Measurements from ENCODE around the gene PHLDB1.

PHLDB1 gene

GRCh38 chr11:118618115-118618990 lies 10.9 kb downstream of the PHLDB1 start:
- no peak for DNase-seq (ENCODE audit: low spot score)
- TF ChIP-seq, protein P1, sequence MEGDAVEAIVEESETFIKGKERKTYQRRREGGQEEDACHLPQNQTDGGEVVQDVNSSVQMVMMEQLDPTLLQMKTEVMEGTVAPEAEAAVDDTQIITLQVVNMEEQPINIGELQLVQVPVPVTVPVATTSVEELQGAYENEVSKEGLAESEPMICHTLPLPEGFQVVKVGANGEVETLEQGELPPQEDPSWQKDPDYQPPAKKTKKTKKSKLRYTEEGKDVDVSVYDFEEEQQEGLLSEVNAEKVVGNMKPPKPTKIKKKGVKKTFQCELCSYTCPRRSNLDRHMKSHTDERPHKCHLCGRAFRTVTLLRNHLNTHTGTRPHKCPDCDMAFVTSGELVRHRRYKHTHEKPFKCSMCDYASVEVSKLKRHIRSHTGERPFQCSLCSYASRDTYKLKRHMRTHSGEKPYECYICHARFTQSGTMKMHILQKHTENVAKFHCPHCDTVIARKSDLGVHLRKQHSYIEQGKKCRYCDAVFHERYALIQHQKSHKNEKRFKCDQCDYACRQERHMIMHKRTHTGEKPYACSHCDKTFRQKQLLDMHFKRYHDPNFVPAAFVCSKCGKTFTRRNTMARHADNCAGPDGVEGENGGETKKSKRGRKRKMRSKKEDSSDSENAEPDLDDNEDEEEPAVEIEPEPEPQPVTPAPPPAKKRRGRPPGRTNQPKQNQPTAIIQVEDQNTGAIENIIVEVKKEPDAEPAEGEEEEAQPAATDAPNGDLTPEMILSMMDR (IDR thresholded peaks at IDR 0.05; ENCODE audit: borderline replicate concordance, control extremely low read depth, extremely low read depth, insufficient read depth, missing control alignments) = no peak
- in situ Hi-C loops (cut with MboI; ENCODE audit: low sequenced_read_pairs, unreplicated experiment) = no loop called here

DNA sequence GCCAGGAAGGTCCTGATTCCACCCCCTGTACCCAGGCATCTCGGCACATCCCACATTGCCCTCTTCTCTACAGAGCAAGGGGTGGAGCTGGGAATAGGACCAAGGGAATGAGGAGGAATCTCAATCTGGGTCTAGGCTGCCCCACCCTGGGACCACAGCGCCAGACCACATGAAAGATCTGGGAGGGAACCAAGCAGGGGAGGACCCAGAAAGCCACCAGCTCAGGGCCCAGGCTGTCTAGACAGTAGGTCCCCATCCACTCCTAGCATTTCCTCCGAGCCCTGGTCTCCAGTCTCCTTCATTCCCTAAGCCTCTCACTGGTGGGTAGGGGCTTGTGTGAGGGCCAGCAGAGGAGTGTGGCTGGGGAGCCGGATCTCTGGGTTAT lies 11.6 kb downstream of the PHLDB1 start:
- DNase-seq (ENCODE audit: low spot score) = no peak
- in situ Hi-C loops (cut with MboI; ENCODE audit: low sequenced_read_pairs, unreplicated experiment) = no loop called here
- TF ChIP-seq, protein P1 (IDR thresholded peaks at IDR 0.05; ENCODE audit: borderline replicate concordance, control extremely low read depth, extremely low read depth, insufficient read depth, missing control alignments) = no peak

DNA sequence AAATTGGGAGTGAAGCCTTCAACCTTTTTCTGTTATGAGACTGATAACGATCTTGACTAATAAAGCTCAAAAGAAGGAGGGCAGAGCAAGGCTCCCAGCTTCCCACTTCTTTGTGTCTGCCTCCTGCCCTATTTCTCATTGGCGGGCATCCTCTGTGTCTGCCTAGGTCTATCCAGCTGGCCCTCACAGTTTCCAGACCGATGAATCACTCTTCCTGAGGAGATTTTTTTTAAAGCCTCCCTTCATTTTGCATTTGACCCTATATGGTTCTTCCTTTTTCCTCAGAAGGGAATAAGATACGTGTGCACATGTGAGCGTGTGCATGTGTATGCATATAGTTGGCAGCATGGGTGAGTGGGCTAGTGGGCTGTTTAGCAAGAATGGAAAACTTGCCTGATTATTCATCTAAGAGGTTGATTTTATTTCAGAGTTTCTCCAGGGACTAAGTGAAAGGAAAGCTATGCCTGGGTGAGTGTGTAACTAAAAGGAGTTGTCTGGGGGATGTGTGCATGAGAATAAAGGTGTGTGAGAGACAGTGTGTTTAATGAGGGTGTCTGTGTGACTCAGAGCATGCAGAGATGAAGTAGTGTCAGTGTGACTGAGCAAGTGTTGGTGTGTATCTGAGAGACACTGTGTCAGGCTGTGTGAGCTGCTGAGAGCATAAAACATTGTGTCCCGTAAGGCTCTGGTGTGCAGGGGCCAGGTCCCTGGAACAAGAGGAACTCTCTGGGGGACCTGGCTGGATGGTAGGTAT lies 12.2 kb downstream of the PHLDB1 start:
- DNase-seq (ENCODE audit: low spot score) = no peak
- in situ Hi-C loops (cut with MboI; ENCODE audit: low sequenced_read_pairs, unreplicated experiment) = no loop called here

DNA sequence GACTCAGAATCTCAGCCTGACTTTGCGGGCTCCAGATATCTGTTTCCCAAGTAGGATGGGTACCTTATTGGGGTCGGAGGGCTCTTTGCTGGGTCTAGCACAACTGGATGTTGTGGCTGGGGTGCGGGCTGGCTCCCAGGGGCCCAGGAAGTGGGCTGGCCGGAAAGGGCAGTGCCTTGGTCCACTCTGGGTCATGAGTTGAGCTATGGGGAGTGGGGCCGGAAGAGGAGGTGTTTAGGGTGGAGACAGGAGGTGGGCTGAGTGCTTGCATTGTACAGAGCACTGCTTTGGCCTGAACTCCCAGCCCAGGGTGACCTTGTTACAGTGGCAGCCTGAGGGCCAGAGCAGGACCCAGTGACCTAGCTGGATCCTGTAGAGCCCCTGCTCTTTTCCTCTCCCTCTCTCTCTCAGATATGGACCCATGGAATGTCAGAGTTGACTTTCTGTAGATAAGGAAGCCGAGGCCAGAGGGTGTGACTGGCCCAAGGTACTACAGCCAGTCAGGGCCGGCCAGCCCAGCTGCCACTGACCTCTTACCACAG lies 13.2 kb downstream of the PHLDB1 start:
- no peak for DNase-seq (ENCODE audit: low spot score)
- in situ Hi-C loops (cut with MboI; ENCODE audit: low sequenced_read_pairs, unreplicated experiment) = no loop called here
- TF ChIP-seq, protein P1 (IDR thresholded peaks at IDR 0.05; ENCODE audit: borderline replicate concordance, control extremely low read depth, extremely low read depth, insufficient read depth, missing control alignments) = no peak

More for the DNA sequence above, 12.2 kb downstream of the PHLDB1 start:
- TF ChIP-seq, protein P1 (IDR thresholded peaks at IDR 0.05; ENCODE audit: borderline replicate concordance, control extremely low read depth, extremely low read depth, insufficient read depth, missing control alignments) = no peak

- TF ChIP-seq, protein P1 (IDR thresholded peaks at IDR 0.05; ENCODE audit: borderline replicate concordance, control extremely low read depth, extremely low read depth, insufficient read depth, missing control alignments) = no peak
- in situ Hi-C loops (cut with MboI; ENCODE audit: low sequenced_read_pairs, unreplicated experiment) = no loop called here
- DNase-seq (ENCODE audit: low spot score) = peak; percentile 71
These were observed 13.8 kb downstream of the PHLDB1 start for GRCh38 chr11:118621071-118621783.

- TF ChIP-seq, protein P1 (IDR thresholded peaks at IDR 0.05; ENCODE audit: borderline replicate concordance, control extremely low read depth, extremely low read depth, insufficient read depth, missing control alignments) = no peak
- DNase-seq (ENCODE audit: low spot score) = no peak
- in situ Hi-C loops (cut with MboI; ENCODE audit: low sequenced_read_pairs, unreplicated experiment) = no loop called here
These were observed 14.5 kb downstream of the PHLDB1 start for GRCh38 chr11:118621784-118622375.
